ENCODE measurements around the gene KRT77. TPM values are rescaled to one million over a fixed set of nuclear protein-coding genes. Genes with fewer than 3 reads are reported as not detected.
"Not testable (repeated sequence)": the region's sequence is repeated elsewhere in the genome, so short reads cannot be mapped to it uniquely, and the experiment has no call there.

Gene KRT77
- total and polyA plus RNA-seq, 10 of the 15 experiments (the other 5 are each of a cell fraction or from before 2014, with no cell fraction given), result not detected

DNA sequence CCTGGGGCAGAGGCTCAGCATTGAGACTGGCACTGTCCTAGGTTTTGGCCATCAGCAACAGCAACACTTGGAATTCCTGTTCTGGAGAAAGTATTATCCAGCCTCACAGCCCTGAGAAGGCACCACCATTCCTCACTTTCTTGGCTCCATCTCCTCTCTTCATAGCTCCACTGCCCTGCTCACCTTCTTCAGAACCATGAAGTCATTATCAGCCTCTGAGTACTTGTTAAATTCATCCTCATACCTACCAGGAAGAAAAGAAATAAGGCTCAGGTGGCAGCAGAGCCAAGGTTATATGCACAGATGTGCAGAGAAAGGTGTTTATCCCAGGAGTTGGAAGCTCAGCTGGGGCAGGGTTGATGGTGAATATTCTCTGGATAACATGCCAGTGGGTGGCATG is 48.5 kb upstream of the KRT77 start (continued):
- TF ChIP-seq, protein P1, sequence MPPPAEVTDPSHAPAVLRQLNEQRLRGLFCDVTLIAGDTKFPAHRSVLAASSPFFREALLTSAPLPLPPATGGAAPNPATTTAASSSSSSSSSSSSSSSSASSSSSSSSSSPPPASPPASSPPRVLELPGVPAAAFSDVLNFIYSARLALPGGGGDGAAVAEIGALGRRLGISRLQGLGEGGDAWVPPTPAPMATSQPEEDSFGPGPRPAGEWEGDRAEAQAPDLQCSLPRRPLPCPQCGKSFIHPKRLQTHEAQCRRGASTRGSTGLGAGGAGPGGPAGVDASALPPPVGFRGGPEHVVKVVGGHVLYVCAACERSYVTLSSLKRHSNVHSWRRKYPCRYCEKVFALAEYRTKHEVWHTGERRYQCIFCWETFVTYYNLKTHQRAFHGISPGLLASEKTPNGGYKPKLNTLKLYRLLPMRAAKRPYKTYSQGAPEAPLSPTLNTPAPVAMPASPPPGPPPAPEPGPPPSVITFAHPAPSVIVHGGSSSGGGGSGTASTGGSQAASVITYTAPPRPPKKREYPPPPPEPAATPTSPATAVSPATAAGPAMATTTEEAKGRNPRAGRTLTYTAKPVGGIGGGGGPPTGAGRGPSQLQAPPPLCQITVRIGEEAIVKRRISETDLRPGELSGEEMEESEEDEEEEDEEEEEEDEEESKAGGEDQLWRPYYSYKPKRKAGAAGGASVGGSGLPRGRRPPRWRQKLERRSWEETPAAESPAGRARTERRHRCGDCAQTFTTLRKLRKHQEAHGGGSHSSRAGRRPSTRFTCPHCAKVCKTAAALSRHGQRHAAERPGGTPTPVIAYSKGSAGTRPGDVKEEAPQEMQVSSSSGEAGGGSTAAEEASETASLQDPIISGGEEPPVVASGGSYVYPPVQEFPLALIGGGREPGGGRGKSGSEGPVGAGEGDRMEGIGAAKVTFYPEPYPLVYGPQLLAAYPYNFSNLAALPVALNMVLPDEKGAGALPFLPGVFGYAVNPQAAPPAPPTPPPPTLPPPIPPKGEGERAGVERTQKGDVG (CRISPR knock-in tag; IDR thresholded peaks at IDR 0.05), result no peak
- TF ChIP-seq CHD1 (IDR thresholded peaks at IDR 0.05; ENCODE audit: low read depth, low read length), result no peak

DNA sequence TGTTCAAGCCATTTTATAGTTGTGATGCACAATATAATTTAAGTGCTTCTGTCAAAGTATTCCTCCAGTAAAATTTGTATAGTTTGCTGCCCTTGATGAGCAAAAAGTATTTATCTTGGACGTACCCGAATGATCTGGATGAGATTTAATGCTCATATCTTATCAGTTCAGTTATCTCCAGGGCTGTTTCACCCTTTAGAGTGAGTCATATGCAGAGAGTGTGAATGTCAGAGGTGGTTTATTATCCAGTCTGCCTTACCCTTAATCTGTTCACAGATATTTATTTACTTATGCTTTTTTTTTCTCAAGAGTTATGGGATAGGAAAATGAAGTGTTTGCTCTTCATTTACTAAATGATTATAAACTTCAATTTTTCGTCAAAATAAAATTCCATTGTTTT is 47.2 kb upstream of the KRT77 start:
- 0% methylated on average over 3 of the region's 3 CpGs for WGBS (ENCODE audit: insufficient coverage, insufficient replicate concordance, low lambda C conversion rate, missing lambda C conversion rate)
- BruUV-seq (replicated peaks); SMC1A ChIA-PET (ENCODE audit: uncharacterized antibody, unreplicated experiment); FAIRE-seq; intact Hi-C loops (cut with micrococcal nuclease; ENCODE audit: unreplicated experiment); DNase-seq (ENCODE audit: low read depth, low spot score); H3K27me3 ChIP-seq (replicated peaks in 1 of 2; ENCODE audit: control insufficient read depth in 2 of 2, insufficient read depth in 2 of 2, low read length in 1 of 2); H3K79me2 ChIP-seq (ENCODE audit: control insufficient read depth, insufficient read depth, low read length); CTCF ChIA-PET; H3K4me1 ChIP-seq (ENCODE audit: control insufficient read depth, insufficient read depth, low read length); H3K4me3 ChIP-seq; H3K27ac ChIP-seq (ENCODE audit: control insufficient read depth, insufficient read depth); RAD21 ChIA-PET (ENCODE audit: unreplicated experiment); H2AFZ ChIP-seq (ENCODE audit: control insufficient read depth, low read depth, low read length); ATAC-seq; H4K20me1 ChIP-seq (ENCODE audit: control insufficient read depth, insufficient read depth); in situ Hi-C loops (cut with MboI); POLR2A ChIA-PET; H3K9me3 ChIP-seq (replicated peaks; ENCODE audit: control insufficient read depth, insufficient read depth, low read length); H3K4me2 ChIP-seq (ENCODE audit: control insufficient read depth, insufficient read depth); H3K36me3 ChIP-seq (ENCODE audit: control insufficient read depth in 2 of 2, insufficient read depth in 2 of 2, low read length in 1 of 2); H3K9ac ChIP-seq (ENCODE audit: control insufficient read depth, insufficient read depth, low read length): not testable (repeated sequence)

DNA sequence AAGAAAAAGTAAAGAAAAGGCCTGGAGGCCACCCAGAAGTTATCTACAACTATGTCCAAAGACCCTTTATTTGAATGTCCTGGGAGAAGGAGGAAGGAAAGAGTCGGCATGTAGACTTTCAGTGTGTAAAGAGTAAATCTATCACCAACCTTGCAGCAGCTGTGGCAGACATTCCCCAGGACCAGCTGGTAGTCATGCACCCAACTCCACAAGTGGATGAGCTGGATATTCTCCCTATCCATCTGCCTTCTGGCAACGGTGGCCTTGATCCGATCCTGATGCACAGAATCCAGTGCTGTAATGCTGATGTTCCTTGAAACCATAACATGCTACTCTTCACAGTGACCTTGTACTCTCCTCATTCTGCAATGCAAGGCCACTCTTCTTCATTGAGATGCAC is 46.5 kb upstream of the KRT77 start:
- no peak for DNase-seq (ENCODE audit: low read depth, low spot score)
- in situ Hi-C loops (cut with MboI), result no loop called here
- Histone ChIP-seq H4K20me1 (ENCODE audit: control insufficient read depth, insufficient read depth) (no peaks in the 10 kb centered on the region), H3K4me3 (no peak overlapping the region), H3K79me2 (ENCODE audit: control insufficient read depth, insufficient read depth, low read length) (no peaks in the 10 kb centered on the region), H3K4me2 (ENCODE audit: control insufficient read depth, insufficient read depth) (no peak overlapping the region), H3K36me3 (ENCODE audit: control insufficient read depth in 2 of 2, insufficient read depth in 2 of 2, low read length in 1 of 2) (no peaks in the 10 kb centered on the region), H2AFZ (ENCODE audit: control insufficient read depth, low read depth, low read length) (no peak overlapping the region), H3K27me3 (replicated peaks in 1 of 2; ENCODE audit: control insufficient read depth in 2 of 2, insufficient read depth in 2 of 2, low read length in 1 of 2) (no peaks in the 10 kb centered on the region; a peak in 2 of 4 replicates), H3K4me1 (ENCODE audit: control insufficient read depth, insufficient read depth, low read length) (no peaks in the 10 kb centered on the region), H3K27ac (ENCODE audit: control insufficient read depth, insufficient read depth) (no peak overlapping the region), H3K9ac (ENCODE audit: control insufficient read depth, insufficient read depth, low read length) (no peak overlapping the region), H3K9me3 (replicated peaks; ENCODE audit: control insufficient read depth, insufficient read depth, low read length) (no peaks in the 10 kb centered on the region)
- intact Hi-C loops (cut with micrococcal nuclease; ENCODE audit: unreplicated experiment), result no loop called here
- POLR2A ChIA-PET, result no interaction called here
- ATAC-seq, result no peak
- 58% methylated on average over 3 of the region's 3 CpGs for WGBS (ENCODE audit: insufficient coverage, insufficient replicate concordance, low lambda C conversion rate, missing lambda C conversion rate)
- FAIRE-seq, result no peak
- RAD21 ChIA-PET (ENCODE audit: unreplicated experiment), result no interaction called here
- CTCF ChIA-PET, result no interaction called here
- no TSS peak for BruUV-seq (replicated peaks)
- SMC1A ChIA-PET (ENCODE audit: uncharacterized antibody, unreplicated experiment), result no interaction called here
- TF ChIP-seq SRF (IDR thresholded peaks at IDR 0.05; ENCODE audit: low read depth in 2 of 2, low read length in 2 of 2), result no peak
- TF ChIP-seq EZH2 (IDR thresholded peaks at IDR 0.05; ENCODE audit: borderline replicate concordance, control insufficient read depth, low read depth, low read length), result no peak
- TF ChIP-seq, protein P2, sequence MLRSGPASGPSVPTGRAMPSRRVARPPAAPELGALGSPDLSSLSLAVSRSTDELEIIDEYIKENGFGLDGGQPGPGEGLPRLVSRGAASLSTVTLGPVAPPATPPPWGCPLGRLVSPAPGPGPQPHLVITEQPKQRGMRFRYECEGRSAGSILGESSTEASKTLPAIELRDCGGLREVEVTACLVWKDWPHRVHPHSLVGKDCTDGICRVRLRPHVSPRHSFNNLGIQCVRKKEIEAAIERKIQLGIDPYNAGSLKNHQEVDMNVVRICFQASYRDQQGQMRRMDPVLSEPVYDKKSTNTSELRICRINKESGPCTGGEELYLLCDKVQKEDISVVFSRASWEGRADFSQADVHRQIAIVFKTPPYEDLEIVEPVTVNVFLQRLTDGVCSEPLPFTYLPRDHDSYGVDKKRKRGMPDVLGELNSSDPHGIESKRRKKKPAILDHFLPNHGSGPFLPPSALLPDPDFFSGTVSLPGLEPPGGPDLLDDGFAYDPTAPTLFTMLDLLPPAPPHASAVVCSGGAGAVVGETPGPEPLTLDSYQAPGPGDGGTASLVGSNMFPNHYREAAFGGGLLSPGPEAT (IDR thresholded peaks at IDR 0.05; ENCODE audit: low read depth), result no peak
- TF ChIP-seq JUND (IDR thresholded peaks at IDR 0.05; ENCODE audit: low read depth, low read length), result no peak
- no peak for TF ChIP-seq STAT3 (IDR thresholded peaks at IDR 0.05; ENCODE audit: low read depth, low read length)
- TF ChIP-seq POLR2AphosphoS2 (IDR thresholded peaks at IDR 0.05; ENCODE audit: low read depth, low read length), result no peak
- TF ChIP-seq, protein P3, sequence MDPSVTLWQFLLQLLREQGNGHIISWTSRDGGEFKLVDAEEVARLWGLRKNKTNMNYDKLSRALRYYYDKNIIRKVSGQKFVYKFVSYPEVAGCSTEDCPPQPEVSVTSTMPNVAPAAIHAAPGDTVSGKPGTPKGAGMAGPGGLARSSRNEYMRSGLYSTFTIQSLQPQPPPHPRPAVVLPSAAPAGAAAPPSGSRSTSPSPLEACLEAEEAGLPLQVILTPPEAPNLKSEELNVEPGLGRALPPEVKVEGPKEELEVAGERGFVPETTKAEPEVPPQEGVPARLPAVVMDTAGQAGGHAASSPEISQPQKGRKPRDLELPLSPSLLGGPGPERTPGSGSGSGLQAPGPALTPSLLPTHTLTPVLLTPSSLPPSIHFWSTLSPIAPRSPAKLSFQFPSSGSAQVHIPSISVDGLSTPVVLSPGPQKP (IDR thresholded peaks at IDR 0.05; ENCODE audit: low read depth, low read length), result no peak
- no peak for TF ChIP-seq HCFC1 (IDR thresholded peaks at IDR 0.05; ENCODE audit: low read length)
- TF ChIP-seq KLF5 (IDR thresholded peaks at IDR 0.05; ENCODE audit: partially characterized antibody), result no peak

Measured in GM12878 (cell line).